GM19395 (cell line): ENCODE measurements around the gene BBX.
A peak's percentile ranks its signal among the peaks of the same experiment; 100 is the strongest.
"Not testable (repeated sequence)": the region's sequence is repeated elsewhere in the genome, so short reads cannot be mapped to it uniquely, and the experiment has no call there.

Source experiments
- ATAC-seq: cut with Tn5 transposase; IDR thresholded peaks from one replicate; pipeline ENCODE4 v1.9.1; 2021; ENCODE audit warnings: mild to moderate bottlenecking, moderate library complexity; ENCODE audit not compliant: unreplicated experiment

Gene BBX

GRCh38 chr3:107681396-107681795 lies 158.6 kb downstream of the BBX start:
- no peak for ATAC-seq

DNA sequence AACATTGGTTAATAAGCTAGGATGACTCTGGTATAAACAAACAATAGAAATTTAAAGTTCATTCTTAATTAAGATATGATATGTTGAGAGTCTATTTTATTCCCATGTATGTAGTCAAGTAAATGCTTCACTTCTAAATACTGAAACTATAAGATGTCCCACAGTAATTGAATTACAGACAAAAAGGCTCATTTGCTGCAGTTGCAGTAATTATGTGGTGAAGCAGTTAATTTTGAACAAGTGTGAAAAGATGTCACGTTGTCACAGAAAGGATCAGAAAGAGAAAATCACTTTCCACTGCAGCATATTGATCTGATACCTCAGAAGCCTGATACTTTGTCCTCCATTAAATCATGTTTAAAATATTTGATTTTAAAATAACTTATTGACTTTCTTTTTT lies 159.8 kb downstream of the BBX start:
- ATAC-seq, result no peak

DNA sequence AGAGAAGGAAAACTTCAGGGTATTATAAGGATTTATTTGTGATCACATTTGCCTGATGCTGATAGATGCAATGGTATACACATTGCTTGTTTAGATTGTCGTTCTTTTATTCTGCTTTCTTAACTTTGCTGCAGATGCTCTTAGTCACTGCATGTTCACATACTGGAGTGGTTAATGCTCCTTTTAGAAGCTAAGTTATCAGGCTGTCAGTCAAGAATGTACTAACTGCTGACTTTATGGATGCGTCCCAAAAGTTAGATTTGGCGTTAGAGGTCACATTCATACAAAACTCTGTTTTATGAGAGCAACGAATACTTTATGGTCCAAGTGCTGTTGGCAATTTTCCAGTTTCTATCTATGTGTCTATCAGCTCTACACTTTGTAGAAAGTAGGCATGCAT lies 160.7 kb downstream of the BBX start:
- no peak for ATAC-seq

- ATAC-seq, result no peak
Observed at GRCh38 chr3:107684431-107684925, 161.7 kb downstream of the BBX start.

GRCh38 chr3:107685383-107685782 lies 162.6 kb downstream of the BBX start:
- ATAC-seq, result no peak

DNA sequence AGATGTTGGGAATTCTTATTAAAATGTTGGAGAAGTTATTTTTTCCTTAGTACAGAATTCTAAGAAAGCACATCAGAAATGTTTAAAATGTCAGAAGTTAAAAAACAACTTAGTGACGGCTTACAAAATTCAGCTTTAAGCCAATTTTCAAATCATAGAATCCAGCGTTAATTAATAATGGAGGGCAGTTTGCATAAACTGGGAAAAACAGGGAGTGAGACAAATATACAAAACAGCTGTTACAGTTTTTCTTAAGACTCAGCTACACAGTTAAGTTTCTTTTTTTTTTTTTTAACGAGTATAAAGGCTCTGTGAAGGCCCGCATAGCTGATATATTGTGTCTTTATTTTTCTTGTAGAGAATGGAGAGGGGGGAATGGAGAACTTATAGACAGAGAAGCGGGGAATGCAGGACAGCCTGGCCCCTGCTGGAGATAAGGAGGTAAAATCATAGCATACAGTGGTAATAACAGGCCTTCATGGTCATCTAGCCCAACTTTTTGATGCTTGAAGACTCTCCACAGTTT lies 164.4 kb downstream of the BBX start:
- no peak for ATAC-seq

- no peak for ATAC-seq
Observed at GRCh38 chr3:107689355-107689754, 166.6 kb downstream of the BBX start.

DNA sequence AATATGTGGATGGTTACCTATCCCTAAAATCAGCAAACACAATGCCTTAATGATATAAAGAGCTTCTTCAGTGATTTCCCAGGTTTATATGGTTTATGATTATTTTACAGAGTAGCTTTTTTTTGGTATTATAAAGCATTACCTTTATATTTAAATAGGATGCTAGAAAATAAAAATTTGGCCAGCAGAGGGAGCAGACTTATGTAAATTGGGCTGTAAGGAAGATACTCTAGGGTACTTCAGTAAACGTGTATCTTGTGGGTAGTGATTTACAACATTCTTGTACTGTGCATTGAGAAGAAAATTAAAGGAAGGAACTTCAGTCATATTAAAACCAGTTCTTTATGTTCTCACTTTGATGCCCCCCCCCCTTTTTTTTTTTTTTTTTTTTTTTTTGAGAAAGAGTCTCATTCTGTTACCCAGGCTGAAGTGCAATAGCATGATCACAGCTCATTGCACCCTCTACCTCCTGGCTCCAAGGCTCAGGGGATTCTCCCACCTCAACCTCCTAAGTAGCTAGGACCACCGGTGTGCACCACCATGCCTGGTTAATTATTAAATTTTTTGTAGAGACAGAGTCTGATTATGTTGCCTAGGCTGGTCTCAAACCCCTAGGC lies 167.9 kb downstream of the BBX start:
- ATAC-seq, result peak; percentile 71

GRCh38 chr3:107691984-107692383 lies 169.2 kb downstream of the BBX start:
- ATAC-seq, result not testable (repeated sequence)

GRCh38 chr3:107697348-107697747 lies 174.6 kb downstream of the BBX start:
- ATAC-seq, result not testable (repeated sequence)

DNA sequence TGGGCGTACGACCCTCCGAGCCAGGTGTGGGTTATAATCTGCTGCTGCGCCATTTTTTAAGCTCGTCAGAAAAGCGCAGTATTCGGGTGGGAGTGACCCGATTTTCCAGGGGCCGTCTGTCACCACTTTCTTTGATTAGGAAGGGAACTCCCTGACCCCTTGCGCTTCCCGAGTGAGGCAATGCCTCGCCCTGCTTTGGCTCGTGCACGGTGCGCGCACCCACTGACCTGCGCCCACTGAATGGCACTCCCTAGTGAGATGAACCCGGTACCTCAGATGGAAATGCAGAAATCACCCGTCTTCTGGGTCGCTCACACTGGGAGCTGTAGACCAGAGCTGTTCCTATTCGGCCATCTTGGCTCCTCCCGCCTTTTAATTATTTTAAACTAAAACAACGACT lies 175.1 kb downstream of the BBX start:
- ATAC-seq, result not testable (repeated sequence)

GRCh38 chr3:107699682-107700081 lies 176.9 kb downstream of the BBX start:
- ATAC-seq, result no peak

- ATAC-seq, result no peak
Observed at GRCh38 chr3:107701299-107701698, 178.5 kb downstream of the BBX start.

GRCh38 chr3:107704477-107704876 lies 181.7 kb downstream of the BBX start:
- no peak for ATAC-seq

- ATAC-seq, result no peak
Observed at GRCh38 chr3:107705046-107705445, 182.3 kb downstream of the BBX start.

DNA sequence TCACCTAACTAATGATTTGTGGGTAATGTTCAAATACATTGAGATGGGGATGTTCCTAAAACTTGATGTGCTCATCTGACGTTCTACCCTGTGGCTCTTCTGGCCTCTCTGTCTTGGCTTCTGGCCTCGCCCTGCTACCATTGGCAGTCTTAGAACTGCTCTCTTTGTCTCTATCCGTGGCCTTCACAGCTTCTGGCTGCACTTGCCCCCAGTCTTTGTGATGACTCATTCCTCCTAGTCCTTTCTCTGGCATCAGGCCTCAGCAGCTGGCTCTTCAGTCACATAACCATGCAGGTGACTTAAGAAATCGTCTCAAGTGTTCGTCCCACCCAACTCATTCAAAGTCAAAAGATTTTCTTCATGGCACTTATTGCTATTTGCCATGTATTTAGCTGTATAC lies 188.1 kb downstream of the BBX start:
- ATAC-seq, result no peak

- no peak for ATAC-seq
Observed at GRCh38 chr3:107716734-107717133, 194.0 kb downstream of the BBX start.

- no peak for ATAC-seq
Observed at GRCh38 chr3:107718547-107718946, 195.8 kb downstream of the BBX start.

DNA sequence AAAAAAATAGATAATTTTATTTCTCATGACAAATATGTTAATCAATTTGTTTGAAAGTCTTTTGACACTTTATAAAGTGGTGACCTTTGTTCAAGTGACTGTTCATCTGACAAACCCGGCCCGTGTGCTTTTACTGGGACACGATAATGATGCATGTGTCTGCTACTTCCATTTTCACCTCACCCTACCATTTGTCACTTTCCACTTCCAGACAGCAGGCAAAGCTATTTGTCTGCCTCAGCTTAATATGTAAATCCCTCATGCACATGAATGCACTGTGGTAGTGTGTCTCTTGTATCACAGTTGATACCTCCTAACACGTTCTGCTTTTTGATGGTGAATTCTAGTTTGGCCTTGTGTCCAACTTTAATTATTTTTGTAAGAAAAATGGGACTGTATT lies 204.3 kb downstream of the BBX start:
- ATAC-seq, result no peak

- ATAC-seq, result no peak
Observed at GRCh38 chr3:107729686-107730085, 206.9 kb downstream of the BBX start.

DNA sequence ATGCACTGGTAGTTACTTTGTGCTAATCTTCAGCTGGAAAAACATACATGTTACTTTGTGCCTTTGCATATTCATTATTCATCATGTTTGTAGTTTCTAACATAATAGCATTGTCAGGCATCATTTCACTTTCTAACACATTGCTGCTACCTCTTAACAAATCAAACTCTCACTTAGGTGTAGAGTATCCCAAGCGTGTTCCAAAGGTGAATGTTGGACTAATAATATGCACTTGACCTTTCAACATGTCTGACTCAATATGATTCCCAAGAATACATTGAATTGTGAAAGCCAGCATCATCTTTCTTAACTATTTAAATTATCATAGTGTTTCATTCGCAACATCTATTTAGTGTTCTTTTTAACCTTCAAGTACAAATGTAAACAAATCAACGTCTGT lies 211.6 kb downstream of the BBX start:
- no peak for ATAC-seq

- no peak for ATAC-seq
Observed at GRCh38 chr3:107737914-107738313, 215.2 kb downstream of the BBX start.
